ENCODE measurements around the gene SLC6A11. TPM values are rescaled to one million over a fixed set of nuclear protein-coding genes. Genes with fewer than 3 reads are reported as not detected.

SLC6A11 gene
- total and polyA plus RNA-seq, 2 donors (not counting 3 experiments of a cell fraction or from before 2014, with no cell fraction given) = not detected

DNA sequence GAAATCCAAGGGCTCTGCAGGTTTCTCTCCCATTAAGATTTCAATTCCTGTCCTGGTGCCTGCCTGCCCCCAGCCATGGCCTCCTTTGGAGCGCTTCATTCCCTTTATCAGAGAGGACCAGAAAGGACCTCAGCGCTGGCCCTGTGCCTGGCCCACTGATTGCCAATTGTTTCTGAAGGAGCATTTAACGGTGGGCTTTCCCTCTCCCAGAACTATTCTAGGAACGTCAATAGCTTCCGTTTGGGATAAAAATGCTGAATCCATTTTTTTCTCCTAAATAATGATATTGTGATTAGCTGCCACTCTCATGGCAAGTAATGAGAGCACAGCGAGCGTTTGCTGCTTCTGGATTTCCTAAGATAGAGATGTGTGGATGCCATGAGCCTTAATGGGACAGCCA lies 164.3 kb downstream of the SLC6A11 start:
- H4K20me1 ChIP-seq (replicated peaks; ENCODE audit: control insufficient read depth, extremely low read depth, insufficient read depth, low read length) = no peaks in the 10 kb centered on the region
- no peak overlapping the region for H3K9ac ChIP-seq (replicated peaks; ENCODE audit: extremely low read depth, insufficient read depth, low read length)
- peaks cover 3% of the 10 kb centered on the region for H3K4me1 ChIP-seq (ENCODE audit: control insufficient read depth, extremely low read depth, insufficient read depth, low read length)
- H3K79me2 ChIP-seq (ENCODE audit: control insufficient read depth, insufficient read depth, low read length) = no peaks in the 10 kb centered on the region
- ChIA-PET POLR2A (no interaction called here), CTCF (interaction anchor here (1.0 kb wide), 1 partner anchor 35 kb away, joined by 3 read pairs; no protein-coding TSS in a partner anchor)
- no peak overlapping the region for H3K4me3 ChIP-seq (replicated peaks in 1 of 3; ENCODE audit: insufficient read depth in 1 of 3, low read depth in 1 of 3, low read length in 3 of 3)
- H3K27me3 ChIP-seq (ENCODE audit: control insufficient read depth in 2 of 2, insufficient read depth in 2 of 2, low read length in 2 of 2) = peaks cover 4 to 15% of the 10 kb centered on the region in 2 experiments
- intact Hi-C loops (cut with micrococcal nuclease) (no loop called here), dilution Hi-C loops (cut with MboI; ENCODE audit: extremely low pct_ligation_motif_present, low sequenced_read_pairs) (no loop called here)
- BruUV-seq (replicated peaks) = no TSS peak
- no peak overlapping the region for H3K27ac ChIP-seq (ENCODE audit: insufficient read depth, low read depth, low read length)
- H3K9me3 ChIP-seq (replicated peaks; ENCODE audit: control insufficient read depth, insufficient read depth, low read length) = no peaks in the 10 kb centered on the region
- TF ChIP-seq EZH2 (IDR thresholded peaks at IDR 0.05; ENCODE audit: borderline replicate concordance, low read depth, low read length, severe bottlenecking) = no peak
- no peak for TF ChIP-seq POLR2AphosphoS5 (IDR thresholded peaks at IDR 0.05; ENCODE audit: insufficient read depth, low read depth, low read length)
- TF ChIP-seq GATA2 (IDR thresholded peaks at IDR 0.05; ENCODE audit: insufficient read depth, insufficient read length, low read depth, low read length) = no peak
- TF ChIP-seq POLR2A (IDR thresholded peaks at IDR 0.05; ENCODE audit: low read depth, low read length) = no peak
- TF ChIP-seq, protein P1, sequence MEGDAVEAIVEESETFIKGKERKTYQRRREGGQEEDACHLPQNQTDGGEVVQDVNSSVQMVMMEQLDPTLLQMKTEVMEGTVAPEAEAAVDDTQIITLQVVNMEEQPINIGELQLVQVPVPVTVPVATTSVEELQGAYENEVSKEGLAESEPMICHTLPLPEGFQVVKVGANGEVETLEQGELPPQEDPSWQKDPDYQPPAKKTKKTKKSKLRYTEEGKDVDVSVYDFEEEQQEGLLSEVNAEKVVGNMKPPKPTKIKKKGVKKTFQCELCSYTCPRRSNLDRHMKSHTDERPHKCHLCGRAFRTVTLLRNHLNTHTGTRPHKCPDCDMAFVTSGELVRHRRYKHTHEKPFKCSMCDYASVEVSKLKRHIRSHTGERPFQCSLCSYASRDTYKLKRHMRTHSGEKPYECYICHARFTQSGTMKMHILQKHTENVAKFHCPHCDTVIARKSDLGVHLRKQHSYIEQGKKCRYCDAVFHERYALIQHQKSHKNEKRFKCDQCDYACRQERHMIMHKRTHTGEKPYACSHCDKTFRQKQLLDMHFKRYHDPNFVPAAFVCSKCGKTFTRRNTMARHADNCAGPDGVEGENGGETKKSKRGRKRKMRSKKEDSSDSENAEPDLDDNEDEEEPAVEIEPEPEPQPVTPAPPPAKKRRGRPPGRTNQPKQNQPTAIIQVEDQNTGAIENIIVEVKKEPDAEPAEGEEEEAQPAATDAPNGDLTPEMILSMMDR (IDR thresholded peaks at IDR 0.05; ENCODE audit: extremely low read depth in 1 of 2, insufficient read depth in 1 of 2, low read depth in 1 of 2, low read length in 2 of 2) = no peak
- TF ChIP-seq MYC (IDR thresholded peaks at IDR 0.05; ENCODE audit: low read depth, low read length) = no peak
- no peak for TF ChIP-seq FOS (IDR thresholded peaks at IDR 0.05; ENCODE audit: borderline replicate concordance, insufficient read depth, low read length)
- no peak for TF ChIP-seq JUN (IDR thresholded peaks at IDR 0.05; ENCODE audit: borderline replicate concordance, insufficient read depth, insufficient read length, low read depth)
- TF ChIP-seq, protein P2, sequence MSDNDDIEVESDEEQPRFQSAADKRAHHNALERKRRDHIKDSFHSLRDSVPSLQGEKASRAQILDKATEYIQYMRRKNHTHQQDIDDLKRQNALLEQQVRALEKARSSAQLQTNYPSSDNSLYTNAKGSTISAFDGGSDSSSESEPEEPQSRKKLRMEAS (IDR thresholded peaks at IDR 0.05; ENCODE audit: insufficient read depth, insufficient read length) = no peak
- H3K4me2 ChIP-seq (ENCODE audit: insufficient read depth, low read length) = no peak overlapping the region
- no peaks in the 10 kb centered on the region for H3K9me1 ChIP-seq (replicated peaks; ENCODE audit: control insufficient read depth, extremely low read depth, insufficient read depth, low read length)
- H2AFZ ChIP-seq (ENCODE audit: low read depth, low read length) = no peak overlapping the region
- FAIRE-seq (no peak), DNase-seq (ENCODE audit: low read depth, low spot score) (peak; percentile 14)
- no peaks in the 10 kb centered on the region for H3K36me3 ChIP-seq (ENCODE audit: control insufficient read depth in 2 of 2, extremely low read depth in 1 of 2, insufficient read depth in 2 of 2, low read length in 2 of 2)
